SU-DHL-6 (cell line): ENCODE data around the gene PDE6G.
A peak's percentile ranks its signal among the peaks of the same experiment; 100 is the strongest.

Experiments used
- H2AFZ ChIP-seq: fragments of 200-600 bp; sonication (generic); 2 replicates; pipeline ENCODE4 v1.6.1; 2014; ENCODE audit warnings: low read depth, mild to moderate bottlenecking, moderate library complexity, mixed read lengths, antibody characterized with exemption, low read length; ENCODE audit not compliant: severe bottlenecking
- H3F3A ChIP-seq: fragments of 200-600 bp; shearing (Covaris generic); 2 replicates; pipeline ENCODE4 v1.6.0; 2016; ENCODE audit warnings: antibody characterized with exemption, mild to moderate bottlenecking; ENCODE audit not compliant: insufficient read depth
- H3K27ac ChIP-seq: fragments of 200-600 bp; sonication (generic); 2 replicates; pipeline ENCODE4 v1.5.1; 2016; ENCODE audit warnings: low read depth, mild to moderate bottlenecking, low read length, moderate library complexity, mixed read lengths
- H3K27me3 ChIP-seq: fragments of 200-600 bp; sonication (generic), shearing (Covaris generic); 2 replicates; pipeline ENCODE4 v1.6.0; 2014; ENCODE audit warnings: mild to moderate bottlenecking, low read length
- H3K36me3 ChIP-seq: fragments of 200-600 bp; sonication (generic); 2 replicates; pipeline ENCODE4 v1.6.1; 2014; ENCODE audit warnings: mild to moderate bottlenecking, low read length, mixed read lengths
- H3K4me2 ChIP-seq: fragments of 300-600, 200-600 bp; shearing (Covaris generic), sonication (generic); 2 replicates; pipeline ENCODE4 v1.6.0; 2014; ENCODE audit warnings: low read length, low read depth, mild to moderate bottlenecking; ENCODE audit not compliant: poor library complexity, severe bottlenecking
- H3K4me3 ChIP-seq: fragments of 200-600 bp; sonication (generic); 2 replicates; pipeline ENCODE4 v1.5.1; 2014; ENCODE audit warnings: antibody characterized with exemption, low read length, mild to moderate bottlenecking, mixed read lengths; ENCODE audit not compliant: insufficient read depth, poor library complexity, severe bottlenecking
- H3K79me2 ChIP-seq: fragments of 200-600 bp; sonication (generic); 2 replicates; pipeline ENCODE4 v1.6.1; 2014; ENCODE audit warnings: mild to moderate bottlenecking, low read length, moderate library complexity; ENCODE audit not compliant: insufficient read depth
- H3K9ac ChIP-seq: fragments of 200-600 bp; sonication (generic); 2 replicates; pipeline ENCODE4 v1.7.0; 2014; ENCODE audit warnings: mild to moderate bottlenecking, low read length
- H3K9me2 ChIP-seq: fragments of 200-600 bp; sonication (generic); replicated peaks from 2 replicates; pipeline ENCODE4 v1.6.1; 2014; ENCODE audit warnings: low read length; ENCODE audit not compliant: insufficient read depth
- H3K9me3 ChIP-seq: fragments of 200-600 bp; sonication (generic); 2 replicates; pipeline ENCODE4 v1.6.1; 2014; ENCODE audit warnings: low read length, mixed read lengths; ENCODE audit not compliant: insufficient read depth
- H4K20me1 ChIP-seq: fragments of 200-600 bp; sonication (generic); 2 replicates; pipeline ENCODE4 v1.6.1; 2014; ENCODE audit warnings: low read depth, mild to moderate bottlenecking, antibody characterized with exemption, low read length, moderate library complexity, mixed read lengths
- EZH2phosphoT487 ChIP-seq: fragments of 200-600 bp; sonication (generic), shearing (Covaris generic); conservative IDR thresholded peaks from 2 replicates; pipeline ENCODE4 v1.6.1; 2018; ENCODE audit warnings: mild to moderate bottlenecking, antibody characterized with exemption, low read length, moderate library complexity, mixed read lengths
- TF ChIP-seq, protein P1 (sequence below): fragments of 200-600 bp; sonication (generic); IDR thresholded peaks from one replicate; pipeline ENCODE4 v1.5.1; 2017; ENCODE audit warnings: antibody characterized with exemption, mild to moderate bottlenecking, low read length, moderate library complexity; ENCODE audit not compliant: insufficient read depth, poor library complexity, severe bottlenecking

PDE6G gene

DNA sequence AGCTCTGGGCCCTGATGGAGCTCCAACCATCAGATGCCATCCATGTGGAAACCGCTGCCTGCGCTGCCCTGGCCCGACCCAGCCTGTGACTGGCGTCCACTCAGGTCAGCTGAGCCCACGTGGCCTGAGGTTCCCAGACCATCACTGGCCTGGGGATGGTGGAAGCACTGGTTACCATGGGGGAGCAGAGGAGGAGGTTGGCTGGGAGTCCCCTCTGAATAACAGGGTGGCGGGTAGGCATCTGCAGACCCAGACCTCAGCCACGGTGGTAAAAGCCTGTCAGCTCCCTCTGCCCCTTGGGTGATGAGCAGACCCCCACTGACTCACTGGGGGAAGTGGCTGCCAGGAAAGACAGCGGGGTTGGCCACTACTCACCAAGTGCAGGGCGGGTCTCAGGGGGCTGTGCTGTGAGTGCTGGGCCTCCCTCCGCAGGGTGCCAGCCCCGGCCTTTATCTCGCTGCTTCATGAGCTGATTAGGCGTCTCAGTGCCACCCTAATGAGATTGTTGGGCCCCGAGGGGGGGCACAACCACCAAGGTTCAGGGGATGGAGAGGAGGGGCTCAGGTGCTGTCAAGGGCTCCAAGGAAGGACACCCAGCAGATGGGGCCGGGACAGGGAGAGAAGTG, at the start of gene PDE6G:
TSS of gene PDE6G (minus strand) at position 425 of the 626 bp plus-strand sequence. CDS start 3,237 bp downstream, outside the sequence.
- Histone ChIP-seq H3K27me3 (no peaks in the 10 kb centered on the region), H3K4me3 (no peak within 1 kb of the TSS), H3F3A (no peaks in the 10 kb centered on the region), H3K27ac (no peak within 1 kb of the TSS), H3K9me3 (no peaks in the 10 kb centered on the region), H2AFZ (no peak within 1 kb of the TSS), H3K79me2 (no peaks in the 10 kb centered on the region), H3K36me3 (no peaks in the 10 kb centered on the region), H3K9ac (no peak within 1 kb of the TSS), H3K9me2 (no peaks in the 10 kb centered on the region), H4K20me1 (no peaks in the 10 kb centered on the region), H3K4me2 (no peak within 1 kb of the TSS)
- TF ChIP-seq EZH2phosphoT487: no peak
- TF ChIP-seq, protein P1, sequence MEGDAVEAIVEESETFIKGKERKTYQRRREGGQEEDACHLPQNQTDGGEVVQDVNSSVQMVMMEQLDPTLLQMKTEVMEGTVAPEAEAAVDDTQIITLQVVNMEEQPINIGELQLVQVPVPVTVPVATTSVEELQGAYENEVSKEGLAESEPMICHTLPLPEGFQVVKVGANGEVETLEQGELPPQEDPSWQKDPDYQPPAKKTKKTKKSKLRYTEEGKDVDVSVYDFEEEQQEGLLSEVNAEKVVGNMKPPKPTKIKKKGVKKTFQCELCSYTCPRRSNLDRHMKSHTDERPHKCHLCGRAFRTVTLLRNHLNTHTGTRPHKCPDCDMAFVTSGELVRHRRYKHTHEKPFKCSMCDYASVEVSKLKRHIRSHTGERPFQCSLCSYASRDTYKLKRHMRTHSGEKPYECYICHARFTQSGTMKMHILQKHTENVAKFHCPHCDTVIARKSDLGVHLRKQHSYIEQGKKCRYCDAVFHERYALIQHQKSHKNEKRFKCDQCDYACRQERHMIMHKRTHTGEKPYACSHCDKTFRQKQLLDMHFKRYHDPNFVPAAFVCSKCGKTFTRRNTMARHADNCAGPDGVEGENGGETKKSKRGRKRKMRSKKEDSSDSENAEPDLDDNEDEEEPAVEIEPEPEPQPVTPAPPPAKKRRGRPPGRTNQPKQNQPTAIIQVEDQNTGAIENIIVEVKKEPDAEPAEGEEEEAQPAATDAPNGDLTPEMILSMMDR: no peak

DNA sequence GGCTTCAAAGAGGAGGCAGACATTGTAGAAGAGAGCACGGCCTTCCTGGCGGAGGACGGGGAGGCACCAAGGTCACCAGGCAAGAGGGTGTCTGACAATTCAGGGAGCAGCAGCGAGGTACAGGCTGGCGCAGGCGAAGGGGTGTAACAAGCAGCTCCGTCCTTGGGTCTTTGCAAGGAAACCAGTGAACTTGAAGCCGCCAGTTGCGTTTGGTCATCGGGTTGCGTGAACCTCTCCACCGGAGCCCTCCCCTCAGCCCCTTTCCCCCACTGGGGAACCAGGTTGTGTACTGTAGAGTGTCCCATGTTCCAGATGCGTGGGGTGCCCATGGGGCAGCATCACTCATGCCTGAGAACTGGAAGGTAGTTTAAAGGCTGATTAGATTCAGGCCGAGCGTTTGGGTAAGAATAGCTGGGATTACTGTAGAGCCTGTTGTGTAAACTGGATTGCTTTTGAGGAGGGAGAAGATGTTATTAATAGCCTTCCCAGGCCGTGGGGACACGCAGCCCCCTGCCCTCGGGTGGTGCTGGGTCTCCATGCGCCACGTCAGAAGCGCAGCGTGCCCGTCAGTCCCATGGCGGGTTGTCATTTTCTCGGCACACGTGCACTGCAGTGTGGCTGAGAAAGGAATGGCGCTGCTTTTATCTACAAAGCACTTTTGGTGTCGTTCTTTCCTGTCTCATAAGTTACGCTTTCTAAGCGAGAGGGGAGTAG, 49.3 kb upstream of the PDE6G start:
- peaks cover 50% of the 10 kb centered on the region for H3K79me2 ChIP-seq
- no peak overlapping the region for H2AFZ ChIP-seq
- H3K9me3 ChIP-seq: no peaks in the 10 kb centered on the region
- H4K20me1 ChIP-seq: no peaks in the 10 kb centered on the region
- H3K9me2 ChIP-seq: no peaks in the 10 kb centered on the region
- no peaks in the 10 kb centered on the region for H3K27me3 ChIP-seq
- H3K27ac ChIP-seq: no peak overlapping the region
- H3K4me3 ChIP-seq: no peak overlapping the region
- H3F3A ChIP-seq: peaks cover 24% of the 10 kb centered on the region
- no peak overlapping the region for H3K9ac ChIP-seq
- TF ChIP-seq, protein P1: no peak
- no peak for TF ChIP-seq EZH2phosphoT487
- no peaks in the 10 kb centered on the region for H3K36me3 ChIP-seq
- no peak overlapping the region for H3K4me2 ChIP-seq

DNA sequence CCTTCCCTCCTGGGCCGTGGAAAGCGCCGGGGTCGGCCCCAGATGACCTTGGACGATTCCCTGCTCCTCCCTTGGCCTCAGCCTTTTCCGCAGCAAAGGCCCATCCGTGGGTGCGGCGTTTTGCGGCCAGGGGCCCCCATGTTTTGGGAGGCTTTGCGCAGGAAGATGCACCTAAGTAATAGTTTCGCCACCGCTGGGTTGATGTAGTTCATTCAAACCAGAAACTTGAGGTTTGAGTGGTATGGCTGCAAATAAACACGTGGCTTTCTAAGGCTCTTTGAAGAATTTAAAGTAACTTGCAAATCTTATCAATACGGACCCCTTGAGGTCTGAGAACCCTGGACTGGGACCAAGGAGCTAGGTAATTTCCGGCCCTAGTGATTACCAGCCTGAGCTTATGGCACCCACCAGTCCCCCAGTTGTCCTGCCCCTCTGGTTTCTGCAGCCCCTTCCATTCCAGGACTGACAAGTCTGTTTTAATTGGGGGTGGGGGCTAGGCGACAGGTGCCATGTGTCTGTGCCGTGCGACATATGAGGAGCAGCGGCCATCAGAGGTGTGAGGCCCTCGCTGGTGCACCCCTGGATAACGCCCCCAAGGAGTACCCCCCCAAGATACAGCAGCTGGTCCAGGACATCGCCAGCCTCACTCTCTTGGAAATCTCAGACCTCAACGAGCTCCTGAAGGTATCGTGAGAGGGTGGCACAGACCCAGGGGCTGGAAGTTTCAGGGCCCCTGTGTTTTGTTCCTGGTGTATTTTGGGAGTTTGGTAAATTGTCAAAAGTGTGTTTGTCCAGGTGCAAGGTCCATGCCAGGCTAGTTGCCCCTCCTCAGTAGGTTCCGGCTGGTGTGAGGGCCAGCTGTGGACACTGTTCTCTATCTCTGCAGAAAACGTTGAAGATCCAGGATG, 47.7 kb upstream of the PDE6G start:
- Histone ChIP-seq H3K9me3 (no peaks in the 10 kb centered on the region), H3K79me2 (peaks cover 56% of the 10 kb centered on the region), H3K9ac (peak overlapping the region; percentile 98), H4K20me1 (no peaks in the 10 kb centered on the region), H3K4me2 (peak overlapping the region; percentile 68), H3K27me3 (no peaks in the 10 kb centered on the region), H3K27ac (peak overlapping the region; percentile 77), H3K4me3 (peak overlapping the region; percentile 98), H3F3A (peaks cover 10% of the 10 kb centered on the region), H3K36me3 (no peaks in the 10 kb centered on the region), H2AFZ (peak overlapping the region; percentile 30), H3K9me2 (no peaks in the 10 kb centered on the region)
- TF ChIP-seq, protein P1: no peak
- no peak for TF ChIP-seq EZH2phosphoT487
